GM19395 (cell line): ENCODE results near the gene HSPBAP1.

Source experiments
- ATAC-seq: cut with Tn5 transposase; IDR thresholded peaks from one replicate; pipeline ENCODE4 v1.9.1; 2021; ENCODE audit warnings: mild to moderate bottlenecking, moderate library complexity; ENCODE audit not compliant: unreplicated experiment

HSPBAP1 gene, protein sequence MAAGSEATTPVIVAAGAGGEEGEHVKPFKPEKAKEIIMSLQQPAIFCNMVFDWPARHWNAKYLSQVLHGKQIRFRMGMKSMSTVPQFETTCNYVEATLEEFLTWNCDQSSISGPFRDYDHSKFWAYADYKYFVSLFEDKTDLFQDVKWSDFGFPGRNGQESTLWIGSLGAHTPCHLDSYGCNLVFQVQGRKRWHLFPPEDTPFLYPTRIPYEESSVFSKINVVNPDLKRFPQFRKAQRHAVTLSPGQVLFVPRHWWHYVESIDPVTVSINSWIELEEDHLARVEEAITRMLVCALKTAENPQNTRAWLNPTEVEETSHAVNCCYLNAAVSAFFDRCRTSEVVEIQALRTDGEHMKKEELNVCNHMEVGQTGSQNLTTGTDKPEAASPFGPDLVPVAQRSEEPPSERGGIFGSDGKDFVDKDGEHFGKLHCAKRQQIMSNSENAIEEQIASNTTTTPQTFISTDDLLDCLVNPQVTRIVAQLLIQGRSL

DNA sequence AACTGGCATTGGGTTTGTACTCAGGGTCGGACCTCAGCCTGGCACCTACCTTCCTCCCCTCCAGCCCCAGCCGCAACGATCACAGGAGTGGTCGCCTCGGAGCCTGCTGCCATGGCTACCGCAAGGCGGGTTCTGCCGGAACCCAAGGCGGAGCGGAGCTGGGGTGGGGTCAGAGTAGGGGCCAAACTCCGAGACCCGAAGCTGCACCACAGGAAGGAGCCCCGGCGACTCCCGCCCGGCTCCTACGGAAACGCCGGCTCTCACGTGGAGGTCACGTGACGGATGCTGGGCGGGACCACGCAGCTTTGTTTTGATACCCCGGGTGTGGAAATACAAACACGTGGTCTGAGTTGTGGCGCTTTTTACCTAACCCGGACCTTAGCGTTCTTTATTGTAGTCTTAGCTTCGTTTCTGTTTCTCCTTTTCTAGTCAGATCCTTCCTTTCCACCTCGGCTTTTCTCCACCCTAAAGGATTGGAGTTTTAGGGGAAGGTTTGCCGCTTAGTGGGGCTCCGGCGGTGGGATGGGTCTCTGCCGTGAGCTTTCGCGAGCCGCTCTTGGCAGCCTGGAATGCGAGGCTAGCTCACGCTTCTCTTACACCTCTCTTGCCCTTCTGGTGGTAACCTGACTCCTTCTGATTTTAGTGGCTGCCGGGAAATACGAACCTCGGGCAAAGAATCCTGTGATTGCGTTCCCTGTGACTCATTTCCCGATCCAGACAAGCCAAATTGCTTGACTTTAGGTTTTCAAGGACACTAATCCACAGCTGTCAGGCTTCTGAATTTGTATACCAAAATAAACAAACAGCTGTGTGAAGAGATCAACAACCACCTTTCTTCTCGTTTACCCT lies at the start of gene HSPBAP1:
Gene HSPBAP1 (minus strand): TSS at position 264 of the 849 bp plus-strand sequence. CDS start 151 bp downstream, at position 113.
- ATAC-seq: peak; percentile 53

DNA sequence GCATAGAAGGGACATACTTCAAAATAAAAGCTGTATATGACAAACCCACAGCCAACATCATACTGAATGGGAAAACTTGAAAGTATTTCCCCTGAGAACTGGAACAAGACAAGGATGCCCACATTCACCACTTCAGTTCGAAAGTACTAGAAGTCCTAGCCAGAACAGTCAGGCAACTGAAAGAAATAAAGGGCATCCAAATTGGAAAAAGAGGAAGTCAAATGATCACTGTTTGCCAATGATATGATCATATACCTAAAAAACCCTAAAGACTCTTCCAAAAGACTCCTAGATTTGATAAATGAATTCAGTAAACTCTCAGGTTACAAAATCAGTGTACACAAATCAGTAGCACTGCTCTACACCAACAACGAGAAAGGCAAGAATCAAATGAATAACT lies 42.0 kb upstream of the HSPBAP1 start:
- ATAC-seq: no peak

DNA sequence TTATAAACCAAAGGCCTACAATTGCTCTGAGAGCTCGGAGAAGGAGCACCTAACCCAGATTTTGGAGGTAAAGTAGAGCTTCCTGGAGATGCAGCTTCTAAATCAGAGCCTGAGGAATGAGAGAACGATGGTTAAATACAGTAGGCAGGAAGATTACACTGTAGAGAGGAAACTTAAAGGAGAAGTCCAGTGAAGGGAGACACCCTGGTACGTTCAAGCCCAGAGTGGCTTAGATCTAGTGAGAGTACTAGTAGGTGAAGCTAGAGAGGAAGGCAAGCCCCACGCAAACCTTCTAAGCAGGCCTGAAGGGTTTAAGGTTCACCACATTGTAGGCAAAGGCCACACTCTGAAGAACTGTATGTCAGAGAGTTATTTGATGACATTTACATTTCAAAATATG lies 34.6 kb upstream of the HSPBAP1 start:
- ATAC-seq: no peak

DNA sequence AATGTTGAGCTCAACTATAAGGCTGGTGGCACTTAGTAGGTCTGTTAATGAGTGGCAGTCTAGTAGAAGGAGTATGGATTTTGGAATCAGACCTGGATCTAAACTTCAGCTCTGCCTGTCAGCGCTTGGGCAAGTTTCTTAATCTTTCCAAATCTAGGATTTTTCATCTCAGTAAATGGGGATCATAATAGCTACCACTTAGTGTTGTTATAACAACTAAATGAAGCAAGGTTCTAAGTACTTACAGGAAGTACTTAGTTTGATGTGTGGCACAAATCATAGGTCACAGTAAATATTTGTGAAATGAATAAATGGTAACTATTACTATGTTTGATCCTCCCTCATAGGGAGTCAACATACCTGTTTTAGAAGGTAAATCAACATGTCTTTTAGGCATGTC lies 32.6 kb upstream of the HSPBAP1 start:
- no peak for ATAC-seq

DNA sequence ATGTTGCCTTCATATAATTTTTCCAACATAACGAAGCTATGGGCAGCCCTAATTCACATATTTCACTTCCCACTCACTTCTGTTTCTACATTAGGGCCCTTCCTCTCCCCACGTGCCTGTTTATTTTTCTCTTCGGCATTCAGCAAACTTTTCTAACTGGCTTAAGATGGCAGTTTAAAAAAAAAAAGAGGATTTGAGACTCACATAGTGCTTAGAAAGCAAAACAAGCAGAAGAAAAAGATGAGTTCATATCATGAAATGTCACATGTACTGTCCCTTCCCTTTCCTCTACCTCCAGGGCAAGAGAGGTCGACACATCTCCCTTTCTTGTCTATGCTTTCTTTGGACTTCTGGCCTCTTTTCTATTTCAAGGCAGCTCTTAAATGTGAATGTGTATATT lies 31.8 kb upstream of the HSPBAP1 start:
- no peak for ATAC-seq

DNA sequence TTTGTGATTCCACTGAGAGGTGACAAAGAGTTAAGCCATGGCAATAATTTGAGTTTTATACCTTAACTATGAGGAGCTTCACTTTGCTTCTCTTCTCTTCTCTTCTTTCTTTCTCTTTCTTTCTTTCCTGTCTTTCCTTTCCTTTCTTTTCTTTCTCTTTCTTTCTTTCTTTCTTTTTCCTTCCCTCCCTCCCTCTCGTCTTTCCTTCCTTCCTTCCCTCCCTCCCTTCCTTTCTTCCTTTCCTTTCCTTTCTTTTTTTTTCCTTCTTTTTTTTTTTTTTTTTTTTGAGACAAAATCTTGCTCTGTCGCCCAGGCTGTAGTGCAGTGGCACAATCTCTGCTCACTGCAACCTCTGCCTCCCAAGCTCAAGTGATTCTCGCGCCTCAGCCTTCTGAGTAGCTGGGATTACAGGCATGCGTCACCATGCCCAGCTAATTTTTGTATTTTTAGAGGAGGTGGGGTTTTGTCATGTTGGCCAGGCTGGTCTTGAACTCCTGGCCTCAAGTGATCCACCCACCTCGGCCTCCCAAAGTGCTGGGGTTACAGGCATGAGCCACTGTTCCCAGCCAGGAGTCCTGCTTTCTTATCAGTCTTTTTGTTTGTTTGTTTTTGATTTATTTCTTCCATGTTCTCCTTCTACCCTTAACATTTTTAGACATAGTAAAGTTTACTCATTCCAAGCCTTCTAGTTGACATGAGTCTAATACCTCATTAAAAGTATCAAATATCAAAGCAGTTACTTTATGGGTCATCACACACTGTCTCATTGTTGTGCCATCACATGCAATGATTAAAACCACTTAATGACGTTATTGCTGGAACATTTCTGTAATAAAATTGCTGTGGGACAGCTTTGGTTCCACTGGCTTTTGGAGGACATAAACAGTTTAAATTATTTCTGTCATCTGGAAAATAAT lies 31.1 kb upstream of the HSPBAP1 start:
- ATAC-seq: no peak

DNA sequence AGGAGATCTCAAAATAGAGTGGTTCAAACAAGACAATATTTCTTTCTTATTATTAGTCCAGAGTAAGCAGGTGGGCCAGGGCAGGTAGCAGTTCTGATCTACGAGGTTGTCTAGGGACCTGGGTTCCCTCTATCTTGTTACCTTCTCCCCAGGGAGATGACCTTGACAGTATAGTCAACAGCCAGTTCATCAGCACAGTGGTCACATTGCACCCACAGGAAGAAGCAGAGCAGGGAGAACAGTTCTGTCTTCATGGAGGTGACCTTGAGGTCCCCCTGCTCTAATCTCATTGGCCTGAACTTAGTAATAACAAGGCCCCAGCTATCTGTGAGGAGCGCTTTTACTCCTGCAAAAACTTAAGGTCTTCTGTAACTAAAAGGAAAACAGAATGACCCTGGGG lies 23.0 kb upstream of the HSPBAP1 start:
- no peak for ATAC-seq

DNA sequence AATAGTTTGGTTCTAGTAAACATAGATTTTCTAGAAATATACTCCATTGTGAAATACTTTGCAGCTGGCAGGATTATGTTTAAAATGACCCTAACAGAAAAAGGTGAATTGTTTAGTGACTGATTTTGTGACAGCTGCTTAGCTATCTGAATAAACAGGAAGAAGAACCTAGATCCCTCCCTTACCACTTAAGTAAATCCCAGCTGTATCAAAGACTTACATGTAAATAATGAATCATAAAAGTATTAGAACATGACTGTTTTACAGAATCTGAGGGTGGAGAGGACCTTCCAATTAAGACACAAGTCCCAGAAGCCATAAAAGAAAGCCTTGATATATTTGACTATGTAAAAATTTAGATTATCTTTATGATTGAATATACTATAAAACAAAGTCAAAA lies 17.1 kb upstream of the HSPBAP1 start:
- no peak for ATAC-seq

DNA sequence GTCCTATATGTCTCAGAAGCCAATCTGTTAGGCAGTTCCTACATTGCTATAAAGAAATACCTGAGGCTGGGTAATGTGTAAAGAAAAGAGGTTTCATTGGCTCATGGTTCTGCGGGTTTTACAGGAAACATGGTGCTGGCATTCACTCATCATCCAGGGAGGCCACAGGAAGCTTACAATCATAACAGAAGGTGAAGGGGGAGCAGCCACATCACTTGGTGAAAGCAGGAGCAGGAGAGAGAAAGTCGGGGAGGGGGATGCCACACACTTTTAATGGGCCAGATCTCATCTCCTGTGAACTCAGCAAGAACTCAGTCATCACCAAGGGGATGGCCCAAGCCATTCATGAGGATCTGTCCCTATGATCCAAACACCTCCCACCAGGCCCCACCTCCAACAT lies 10.3 kb upstream of the HSPBAP1 start:
- ATAC-seq: no peak

DNA sequence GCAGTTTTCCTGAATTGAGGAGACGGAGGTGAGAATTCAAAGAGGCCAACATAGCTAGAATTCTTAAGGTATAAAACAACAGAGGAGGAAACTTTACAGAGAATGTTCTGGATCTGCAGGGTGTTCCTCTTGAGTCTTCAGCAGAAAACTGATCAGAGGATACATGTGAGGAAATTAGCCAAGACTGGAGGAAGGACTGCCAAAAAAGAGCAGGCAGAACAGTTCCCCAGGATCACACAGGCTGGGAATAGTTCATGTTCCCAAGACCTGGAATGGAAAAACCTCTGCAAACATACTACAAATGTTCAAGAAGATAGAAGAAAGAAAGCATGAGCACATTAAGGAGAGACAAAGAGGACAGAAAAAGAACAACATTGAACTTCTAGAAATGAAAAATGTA lies 8.7 kb upstream of the HSPBAP1 start:
- no peak for ATAC-seq

DNA sequence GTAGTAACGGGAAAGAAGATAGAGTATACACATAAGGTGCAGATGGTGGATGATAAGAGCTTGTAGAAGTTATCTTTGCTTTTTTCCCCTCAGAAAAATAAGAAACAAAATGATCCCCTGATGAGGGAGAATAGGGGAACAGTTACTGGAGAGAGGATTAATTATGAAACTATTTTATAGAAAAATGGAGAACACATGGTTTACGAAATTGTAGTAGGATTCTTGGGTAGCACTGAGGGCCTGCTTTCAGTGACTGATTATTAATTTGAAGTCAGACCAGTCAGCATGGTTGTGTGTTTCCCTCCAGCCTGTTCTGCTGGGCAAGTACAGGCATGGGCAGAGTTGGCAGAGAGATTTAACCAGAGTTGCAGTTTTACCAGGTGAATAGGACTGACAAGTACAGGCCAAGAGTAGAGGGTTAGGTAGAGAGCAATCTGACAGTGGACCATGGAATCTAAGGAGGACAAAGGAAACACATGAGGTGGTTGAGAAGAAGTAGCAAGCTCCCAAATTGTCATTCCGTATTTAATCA lies 7.1 kb upstream of the HSPBAP1 start:
- ATAC-seq: no peak

DNA sequence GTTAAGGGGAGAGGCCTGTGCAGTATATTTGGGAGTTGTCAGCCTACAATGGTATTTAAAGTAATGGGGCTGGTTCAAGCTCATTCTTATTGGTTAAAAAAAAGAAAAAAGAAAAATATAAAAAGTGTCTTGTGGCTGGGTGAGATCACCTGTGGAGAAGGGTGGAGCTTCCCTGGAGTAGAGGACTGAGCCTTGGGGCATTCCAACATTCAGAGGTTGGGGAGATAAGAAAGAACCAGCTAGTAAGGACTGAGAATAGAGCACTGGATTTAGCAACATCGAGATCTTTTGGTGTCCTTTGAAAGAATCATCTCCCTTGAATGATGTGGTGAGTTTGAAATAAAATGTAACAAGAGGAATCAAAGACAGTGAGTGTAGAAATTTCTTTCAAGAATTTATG lies 6.4 kb upstream of the HSPBAP1 start:
- no peak for ATAC-seq

DNA sequence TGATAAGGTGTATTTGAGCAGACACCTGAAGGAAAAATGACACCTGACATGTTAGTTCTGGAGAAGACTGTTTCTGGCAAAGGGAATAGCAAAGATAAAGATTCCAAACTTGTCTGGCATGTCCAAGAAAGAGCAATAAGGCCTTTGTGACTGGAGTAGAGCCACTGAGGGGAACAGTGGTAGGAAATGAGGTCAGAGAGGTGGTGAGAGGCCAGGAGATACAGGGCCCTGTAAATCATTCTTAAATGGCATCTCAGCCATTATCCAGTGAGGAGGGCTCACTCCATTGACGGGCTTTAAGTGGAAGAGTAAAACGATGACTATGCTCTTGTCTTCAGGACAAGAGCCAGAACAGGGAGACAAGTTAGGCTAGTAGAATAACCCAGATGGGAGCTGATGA lies 5.7 kb upstream of the HSPBAP1 start:
- ATAC-seq: no peak

DNA sequence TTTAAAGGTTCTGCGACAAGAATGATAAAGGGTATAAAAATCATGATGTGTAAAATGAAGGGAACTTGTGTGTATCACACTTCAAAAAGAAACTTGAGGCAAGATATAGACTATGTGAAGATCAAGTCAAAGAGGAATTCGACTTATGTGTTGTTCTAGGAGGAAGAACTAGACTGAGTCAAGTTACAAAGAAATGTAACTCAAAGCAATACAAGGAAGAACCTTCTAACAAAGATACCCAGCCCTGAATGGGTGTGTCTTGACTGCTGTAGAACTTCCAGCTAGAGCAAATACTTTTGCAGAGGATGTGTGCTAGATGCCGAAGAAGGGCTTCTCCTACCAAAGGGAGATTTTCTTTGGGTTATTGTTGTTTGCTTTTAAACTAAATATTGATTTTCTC lies 3.7 kb upstream of the HSPBAP1 start:
- no peak for ATAC-seq

DNA sequence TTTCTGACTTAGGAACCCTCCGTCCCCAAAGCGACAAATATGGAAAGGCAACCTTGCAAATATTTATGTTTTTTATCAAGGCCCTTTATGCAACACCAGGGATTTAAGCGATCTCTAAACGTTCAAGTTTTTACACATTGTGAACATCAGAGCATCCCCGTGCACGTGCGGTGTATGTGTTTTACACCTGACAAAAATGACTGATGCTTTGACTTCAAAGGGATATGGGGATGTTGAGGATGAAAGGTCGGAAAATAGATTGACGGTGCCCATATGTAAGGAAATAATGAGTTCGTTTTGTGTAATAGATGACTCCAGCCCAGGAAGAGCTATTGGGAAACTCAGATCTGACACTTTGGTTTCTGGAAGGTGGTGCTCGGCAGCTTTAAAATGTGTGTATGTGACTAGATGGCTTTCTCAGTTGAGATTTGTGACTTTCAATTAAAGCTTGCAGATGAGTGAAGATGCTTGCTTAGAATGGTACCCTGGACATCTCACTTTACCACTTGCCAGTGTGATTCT lies 2.1 kb upstream of the HSPBAP1 start:
- ATAC-seq: no peak

DNA sequence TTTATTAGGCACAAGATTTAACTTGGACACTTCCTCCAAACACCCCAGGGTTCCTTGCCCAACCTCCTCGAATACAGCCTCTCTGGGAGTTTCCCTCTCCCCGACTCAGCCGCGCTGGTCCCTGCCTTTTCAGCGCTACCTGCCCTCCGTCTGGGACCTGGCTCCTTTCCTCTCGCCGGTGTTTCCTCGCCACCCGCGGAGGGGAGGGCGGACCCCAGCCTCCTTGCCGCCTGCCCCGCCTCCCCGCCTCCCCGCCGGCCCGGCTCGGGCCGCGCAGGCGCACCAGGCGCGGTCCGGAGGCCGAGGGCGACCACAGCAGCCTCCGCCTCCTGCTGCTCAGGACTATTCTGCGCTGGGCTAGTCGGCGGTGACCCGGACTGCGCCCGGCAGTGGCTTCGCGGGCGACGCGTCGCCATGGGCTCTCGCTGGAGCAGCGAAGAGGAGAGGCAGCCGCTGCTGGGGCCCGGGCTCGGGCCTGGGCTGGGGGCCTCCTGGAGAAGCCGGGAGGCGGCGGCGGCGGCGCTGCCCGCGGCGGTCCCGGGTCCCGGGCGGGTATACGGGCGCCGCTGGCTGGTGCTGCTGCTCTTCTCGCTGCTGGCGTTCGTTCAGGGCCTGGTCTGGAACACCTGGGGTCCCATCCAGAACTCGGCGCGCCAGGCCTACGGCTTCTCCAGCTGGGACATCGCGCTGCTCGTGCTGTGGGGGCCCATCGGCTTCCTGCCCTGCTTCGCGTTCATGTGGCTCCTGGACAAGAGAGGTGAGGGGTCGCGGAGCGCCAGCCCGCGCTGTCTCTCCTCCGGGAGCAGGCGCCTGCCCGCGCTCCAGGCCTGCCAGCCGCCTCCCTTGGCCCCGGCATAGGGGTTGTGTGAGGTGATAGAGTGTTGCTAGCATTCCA lies 1.4 kb upstream of the HSPBAP1 start, which contains the start of gene SLC49A4:
Gene SLC49A4 (plus strand): TSS at position 291 of the 895 bp plus-strand sequence. CDS start 124 bp downstream, at position 415.
- ATAC-seq: peak; percentile 67

DNA sequence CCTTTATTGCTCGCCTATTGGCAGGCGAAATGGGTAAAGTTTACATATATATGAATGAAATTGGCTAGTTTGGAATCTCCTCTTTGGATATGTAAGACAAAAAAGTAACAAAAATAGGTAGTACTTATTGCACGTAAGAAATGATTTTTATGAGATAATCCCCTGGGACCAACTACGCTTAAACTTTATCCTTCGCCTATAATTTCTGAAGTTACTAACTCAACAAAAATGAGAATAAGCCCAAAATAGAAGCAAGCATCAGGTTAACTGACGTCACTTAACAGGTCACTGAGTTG lies 800 bp upstream of the HSPBAP1 start:
- ATAC-seq: no peak

DNA sequence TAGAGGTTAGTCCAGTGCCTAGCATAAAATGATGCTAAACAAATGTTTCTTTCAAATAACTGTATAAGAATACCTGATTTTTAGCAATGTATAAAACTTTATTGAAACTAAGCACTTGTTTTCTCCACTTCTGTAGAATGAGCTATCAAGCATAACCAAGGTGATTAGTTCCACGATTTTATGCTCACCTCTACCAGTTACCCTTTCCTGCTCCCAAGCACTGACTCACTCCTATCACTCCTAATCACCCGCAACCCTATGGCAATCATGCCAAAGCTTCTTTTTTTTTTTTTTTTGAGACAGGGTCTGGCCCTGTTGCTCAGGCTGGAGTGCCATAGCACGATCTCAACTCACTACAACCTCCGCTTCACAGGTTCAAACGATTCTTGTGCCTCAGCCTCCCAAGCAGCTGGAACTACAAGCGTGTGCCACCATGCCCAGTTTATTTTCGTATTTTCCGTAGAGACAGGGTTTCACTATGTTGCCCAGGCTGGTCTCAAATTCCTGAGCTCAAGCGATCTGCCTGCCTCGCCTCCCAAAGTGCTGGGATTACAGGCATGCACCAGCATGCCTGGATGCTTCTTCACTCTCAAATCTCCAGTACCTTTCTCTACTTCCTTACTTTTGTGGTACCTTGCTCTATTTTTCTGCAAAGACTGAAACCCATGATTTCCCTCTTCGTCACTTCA lies 3.9 kb downstream of the HSPBAP1 start:
- no peak for ATAC-seq

DNA sequence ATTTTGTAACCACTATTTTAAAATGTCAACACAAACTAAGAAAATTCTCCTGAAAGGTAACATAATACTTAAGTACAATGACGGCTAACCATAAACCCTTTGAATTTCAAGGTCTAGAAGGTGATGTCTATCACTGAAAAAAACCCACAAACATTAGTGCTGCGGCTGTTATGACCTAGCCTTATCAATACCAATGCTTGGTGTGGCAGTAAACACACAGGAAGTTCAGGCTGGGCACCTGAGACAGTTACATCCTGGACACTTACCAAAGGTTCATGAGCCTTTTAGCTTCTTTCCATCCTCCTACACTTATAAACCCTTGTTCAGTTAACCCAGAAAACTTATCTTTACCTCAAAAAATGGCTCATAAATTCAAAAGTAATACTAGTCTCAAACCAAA lies 5.8 kb downstream of the HSPBAP1 start:
- ATAC-seq: no peak
